Hepatic stellate cell (primary cell): ENCODE results near the gene CEP72.

ENCODE experiments used
- DNase-seq: peaks from one replicate; pipeline ENCODE4 v3.0.0; 2011; ENCODE audit warnings: low spot score

The CEP72 gene

GRCh38 chr5:639584-640213 is 27.6 kb downstream of the CEP72 start:
- DNase-seq: no peak

DNA sequence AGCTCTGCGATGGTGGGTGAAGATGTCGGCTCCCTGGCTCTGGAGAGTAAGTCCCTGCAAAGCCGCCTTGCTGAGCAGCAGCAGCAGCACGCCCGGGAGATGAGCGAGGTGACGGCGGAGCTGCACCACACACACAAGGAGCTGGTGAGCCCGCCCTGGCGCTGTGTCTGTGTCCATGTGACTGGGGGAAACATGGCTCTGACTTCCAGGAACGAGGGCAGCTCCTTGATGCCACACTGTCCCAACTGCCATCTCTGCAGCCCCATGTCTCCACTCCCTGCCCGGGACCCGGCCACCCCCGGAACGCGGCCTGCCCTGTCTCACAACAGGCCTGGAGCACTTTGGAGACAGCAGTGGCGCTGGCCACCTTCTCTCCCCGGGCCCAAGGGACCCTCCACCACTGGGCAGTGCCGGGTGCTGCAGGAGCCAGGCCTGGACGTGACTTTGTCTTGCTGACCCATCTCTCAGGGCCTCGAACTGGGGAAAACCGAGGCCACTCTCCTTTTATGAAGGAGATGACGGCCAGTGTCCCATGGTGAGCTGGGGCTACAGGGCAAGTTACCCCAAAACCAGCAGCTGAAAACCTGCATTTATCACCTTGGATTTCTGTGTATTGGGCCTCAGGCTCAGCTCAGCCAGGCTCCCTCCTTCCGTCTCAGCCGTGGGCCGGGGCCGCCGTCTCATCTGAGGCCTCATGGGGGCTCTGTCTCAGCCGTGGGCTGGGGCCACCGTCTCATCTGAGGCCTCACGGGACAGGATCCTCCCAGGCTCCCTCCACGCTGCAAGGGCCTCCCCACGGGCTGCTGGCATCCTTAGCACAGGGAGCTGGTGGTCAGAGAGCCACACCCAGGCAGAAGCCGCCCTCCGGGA is 28.6 kb downstream of the CEP72 start:
- DNase-seq: no peak

GRCh38 chr5:641331-641765 is 29.2 kb downstream of the CEP72 start:
- no peak for DNase-seq

- no peak for DNase-seq
Observed at GRCh38 chr5:642481-642880, 30.3 kb downstream of the CEP72 start.

GRCh38 chr5:643351-643801 is 31.2 kb downstream of the CEP72 start:
- DNase-seq: no peak

GRCh38 chr5:643811-644271 is 31.7 kb downstream of the CEP72 start:
- no peak for DNase-seq

DNA sequence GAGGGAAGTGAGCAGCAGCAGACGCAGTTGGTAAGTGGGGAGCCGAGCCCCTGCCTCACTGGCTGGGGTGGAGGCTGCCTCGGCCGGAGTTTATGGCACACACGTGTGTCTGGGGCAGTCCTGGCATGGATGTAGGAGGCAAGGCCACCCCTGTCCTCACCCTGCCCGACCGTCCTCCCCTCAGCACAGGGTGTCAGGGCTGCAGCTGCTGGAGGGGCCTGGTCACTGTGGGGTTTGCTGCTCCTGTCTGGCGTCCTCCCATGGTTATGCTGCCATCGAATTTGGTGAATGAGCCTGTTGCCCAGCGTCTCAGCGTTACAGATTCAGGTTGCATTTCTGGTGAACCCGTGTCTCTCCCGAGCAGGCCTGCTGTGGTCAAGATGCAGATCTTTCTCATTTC is 32.4 kb downstream of the CEP72 start:
- no peak for DNase-seq

GRCh38 chr5:644971-645370 is 32.8 kb downstream of the CEP72 start:
- DNase-seq: no peak

DNA sequence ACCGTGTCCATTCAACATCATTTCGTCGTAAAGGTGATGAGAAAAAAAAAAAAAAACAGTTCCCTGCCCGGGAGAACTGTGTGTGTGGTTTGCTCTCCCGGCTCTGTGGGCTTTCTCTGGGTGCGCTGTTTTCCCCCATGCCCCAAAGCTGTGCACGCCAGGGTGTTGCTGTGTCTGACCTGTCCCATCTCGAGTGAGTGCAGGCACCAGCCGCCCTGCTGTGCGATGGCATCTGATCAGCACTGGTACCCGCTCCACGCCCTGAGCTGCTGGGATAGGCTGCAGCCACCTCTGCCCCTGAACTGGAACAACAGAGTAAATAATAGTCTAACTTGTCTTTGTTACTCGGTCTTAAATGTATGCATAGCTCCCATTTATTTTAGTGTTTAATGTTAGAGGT is 33.3 kb downstream of the CEP72 start:
- DNase-seq: no peak

- no peak for DNase-seq
Observed at GRCh38 chr5:646396-647201, 34.5 kb downstream of the CEP72 start.

DNA sequence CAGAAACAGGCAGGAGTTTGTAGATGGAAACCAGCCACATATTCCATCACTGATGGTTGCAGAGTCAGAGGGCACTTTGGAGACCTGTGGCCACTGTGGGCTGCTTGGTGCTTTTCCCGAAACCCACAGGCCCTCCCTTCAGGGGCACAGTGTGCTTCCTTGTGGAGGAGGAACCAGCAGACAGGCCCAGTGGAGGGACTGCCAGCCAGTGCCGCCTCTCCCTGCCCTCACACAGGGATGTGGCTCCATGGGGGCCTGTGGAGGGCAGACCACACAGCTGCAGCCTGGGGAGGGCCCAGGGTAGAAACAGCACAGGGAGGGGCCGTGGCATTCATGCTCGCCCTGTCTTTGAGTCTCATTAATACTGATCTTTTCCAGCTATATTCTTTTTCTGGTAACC is 35.2 kb downstream of the CEP72 start:
- DNase-seq: no peak

- DNase-seq: no peak
Observed at GRCh38 chr5:647727-648126, 35.6 kb downstream of the CEP72 start.

DNA sequence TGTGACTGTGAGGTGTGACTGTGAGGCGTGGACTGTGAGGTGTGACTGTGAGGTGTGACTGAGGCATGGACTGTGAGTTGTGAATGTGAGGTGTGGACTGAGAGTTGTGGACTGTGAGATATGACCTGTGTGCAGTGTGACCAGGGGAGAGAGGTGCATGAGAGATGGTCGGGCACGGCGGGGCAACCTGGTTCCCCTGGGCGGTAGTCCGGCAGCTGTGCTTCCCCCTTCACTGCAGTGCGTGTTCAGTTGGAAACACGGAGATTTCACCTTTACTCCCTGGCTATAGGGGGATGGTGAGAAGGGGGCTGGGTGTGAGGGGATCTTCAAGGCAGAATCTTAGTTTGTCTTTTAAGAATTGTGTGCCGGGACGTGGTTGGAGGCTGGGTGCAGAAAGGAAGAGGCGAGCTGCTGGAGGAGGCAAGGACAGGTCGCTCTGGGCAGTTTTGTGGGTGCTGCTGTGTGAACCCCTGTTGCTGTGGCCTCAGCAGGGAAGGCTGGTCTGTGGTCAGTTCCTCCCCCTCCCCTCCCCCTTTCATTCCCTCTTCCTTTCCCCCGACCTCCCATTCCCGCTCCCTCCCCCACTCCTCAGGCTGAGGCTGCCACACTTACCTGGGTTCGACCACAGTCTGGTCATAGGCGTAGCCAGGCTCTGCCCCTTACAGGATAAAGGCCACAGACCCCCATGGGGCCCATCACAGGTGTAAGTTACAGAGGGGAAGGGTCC is 39.3 kb downstream of the CEP72 start:
- DNase-seq: no peak

DNA sequence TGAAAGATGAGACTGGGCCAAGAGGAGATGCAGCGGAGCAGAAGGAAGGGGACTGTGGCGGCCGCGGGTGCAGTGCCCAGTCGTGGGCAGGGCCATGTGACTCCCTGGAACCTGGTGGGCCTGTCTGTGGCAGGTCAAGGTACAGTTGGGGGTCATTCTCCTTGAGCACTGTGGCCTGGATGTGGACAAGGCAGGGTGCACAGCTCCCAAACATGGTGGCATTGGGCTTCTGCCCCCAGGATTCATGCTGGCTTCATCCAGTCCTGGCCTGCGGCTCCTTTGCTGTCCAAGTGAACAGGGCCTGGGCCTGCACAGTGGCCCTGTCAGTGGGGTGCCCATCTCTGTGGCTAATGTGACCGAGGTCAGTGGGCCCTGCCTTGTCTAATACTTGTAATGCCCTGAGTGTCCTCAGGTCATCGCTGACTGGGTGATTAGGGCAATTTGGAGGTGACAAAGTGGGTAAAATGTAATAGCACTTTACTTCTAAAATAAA is 39.9 kb downstream of the CEP72 start:
- DNase-seq: no peak

DNA sequence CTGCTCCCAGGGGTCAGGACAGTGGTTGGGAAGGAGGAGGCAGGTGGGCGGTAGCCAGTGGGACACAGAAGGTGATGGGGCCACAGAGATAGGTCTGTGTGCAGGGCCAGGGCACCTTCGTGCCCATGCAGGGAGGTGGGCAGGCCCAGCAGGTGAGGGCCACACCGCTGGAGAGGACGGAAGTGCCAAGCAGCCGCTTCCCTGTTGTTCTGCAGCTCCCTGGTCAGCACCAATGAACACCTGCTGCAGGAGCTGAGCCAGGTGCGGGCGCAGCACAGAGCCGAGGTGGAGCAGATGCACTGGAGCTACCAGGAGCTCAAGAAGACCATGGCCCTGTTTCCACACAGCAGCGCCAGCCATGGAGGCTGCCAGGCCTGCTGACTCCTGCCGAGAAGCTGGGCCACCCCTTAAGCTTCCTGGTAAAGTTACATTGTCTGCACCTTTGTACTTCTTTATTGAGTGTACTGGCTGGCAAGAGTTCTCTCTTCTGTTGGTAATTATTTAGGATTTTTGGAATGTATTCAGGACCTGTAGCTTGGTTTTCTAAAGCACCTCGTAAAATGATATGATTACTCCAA is 40.7 kb downstream of the CEP72 start:
- no peak for DNase-seq

DNA sequence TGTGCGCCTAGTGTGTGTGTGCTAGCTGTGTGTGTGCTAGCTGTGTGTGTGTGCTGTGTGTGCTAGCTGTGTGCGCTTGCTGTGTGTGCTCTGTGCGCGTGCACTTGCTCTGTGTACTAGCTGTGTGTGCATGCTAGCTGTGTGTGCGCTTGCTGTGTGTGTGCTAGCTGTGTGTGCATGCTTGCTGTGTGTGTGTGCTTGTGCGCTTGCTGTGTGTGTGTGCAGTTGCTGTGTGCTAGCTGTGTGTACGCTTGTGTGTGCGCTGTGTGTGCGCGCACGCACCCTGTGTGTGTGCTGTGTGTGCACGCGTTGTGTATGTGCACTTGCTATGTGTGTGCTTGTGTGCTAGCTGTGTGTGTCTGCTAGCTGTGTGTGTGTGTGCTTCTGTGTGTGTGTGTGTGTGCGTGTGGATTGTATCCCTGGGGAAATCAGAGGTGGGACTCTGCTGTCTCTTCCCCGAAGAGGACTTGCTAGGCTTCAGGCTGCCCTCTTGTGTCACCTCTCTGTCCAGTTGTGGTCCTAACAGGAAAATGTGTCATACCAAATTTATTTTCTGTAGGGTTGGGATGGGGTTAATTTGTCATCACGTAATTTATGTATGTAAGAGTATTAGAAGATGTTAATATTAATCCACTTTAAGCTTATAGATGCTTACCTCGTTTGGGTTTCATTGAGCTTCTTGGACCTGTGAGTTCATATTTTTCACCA is 42.1 kb downstream of the CEP72 start:
- no peak for DNase-seq

GRCh38 chr5:655406-655805 is 43.3 kb downstream of the CEP72 start:
- DNase-seq: no peak

DNA sequence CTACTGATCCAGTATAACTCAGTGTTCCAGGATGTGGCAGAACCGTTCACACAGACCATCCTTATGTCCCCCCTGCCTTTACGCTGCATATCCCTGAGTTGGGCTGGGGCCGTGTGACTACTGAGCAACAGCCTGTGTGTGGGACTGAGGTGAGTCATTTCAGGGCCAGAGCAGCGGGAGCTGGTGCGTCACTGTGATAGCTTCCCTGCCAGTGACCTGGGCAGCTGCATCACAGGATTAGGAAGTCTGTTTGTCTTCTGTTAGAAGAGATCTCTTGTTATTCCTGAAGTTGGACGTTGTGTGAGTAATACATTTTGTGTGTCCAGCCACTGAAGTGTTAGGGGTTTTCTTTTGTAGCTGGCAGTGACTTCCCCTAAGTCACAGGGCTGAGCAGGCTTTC is 45.4 kb downstream of the CEP72 start:
- peak; percentile 72 for DNase-seq

GRCh38 chr5:658103-658502 is 46.0 kb downstream of the CEP72 start:
- DNase-seq: no peak

- no peak for DNase-seq
Observed at GRCh38 chr5:659496-660263, 47.5 kb downstream of the CEP72 start.
